ENCODE results near the gene ACOX3. TPM values are rescaled to one million over a fixed set of nuclear protein-coding genes. Genes with fewer than 3 reads are reported as not detected.

ACOX3 gene
- total RNA-seq, 4 donors from 2014 or later: 17.9 to 31.1 (median 22.5) TPM

DNA sequence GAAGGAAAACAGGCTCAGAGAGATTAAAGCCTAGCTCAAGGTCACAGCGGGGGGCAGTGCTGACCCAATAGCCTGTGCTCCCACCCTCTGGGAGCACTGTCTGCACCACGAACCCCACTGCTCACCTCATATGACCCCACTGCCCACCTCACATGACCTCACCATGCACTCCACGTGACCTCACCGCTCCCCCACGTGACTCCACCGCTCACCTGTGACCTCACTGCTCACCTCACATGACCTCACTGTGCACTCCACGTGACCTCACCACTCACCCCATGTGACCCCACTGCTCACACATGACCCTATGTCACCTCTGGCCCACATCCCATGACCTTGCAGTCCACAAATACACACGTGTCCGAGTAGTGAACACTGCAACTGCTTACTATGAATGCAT, 55.4 kb downstream of the ACOX3 start:
- TF ChIP-seq POLR2A (IDR thresholded peaks at IDR 0.05): no peak
- TF ChIP-seq, protein P1, sequence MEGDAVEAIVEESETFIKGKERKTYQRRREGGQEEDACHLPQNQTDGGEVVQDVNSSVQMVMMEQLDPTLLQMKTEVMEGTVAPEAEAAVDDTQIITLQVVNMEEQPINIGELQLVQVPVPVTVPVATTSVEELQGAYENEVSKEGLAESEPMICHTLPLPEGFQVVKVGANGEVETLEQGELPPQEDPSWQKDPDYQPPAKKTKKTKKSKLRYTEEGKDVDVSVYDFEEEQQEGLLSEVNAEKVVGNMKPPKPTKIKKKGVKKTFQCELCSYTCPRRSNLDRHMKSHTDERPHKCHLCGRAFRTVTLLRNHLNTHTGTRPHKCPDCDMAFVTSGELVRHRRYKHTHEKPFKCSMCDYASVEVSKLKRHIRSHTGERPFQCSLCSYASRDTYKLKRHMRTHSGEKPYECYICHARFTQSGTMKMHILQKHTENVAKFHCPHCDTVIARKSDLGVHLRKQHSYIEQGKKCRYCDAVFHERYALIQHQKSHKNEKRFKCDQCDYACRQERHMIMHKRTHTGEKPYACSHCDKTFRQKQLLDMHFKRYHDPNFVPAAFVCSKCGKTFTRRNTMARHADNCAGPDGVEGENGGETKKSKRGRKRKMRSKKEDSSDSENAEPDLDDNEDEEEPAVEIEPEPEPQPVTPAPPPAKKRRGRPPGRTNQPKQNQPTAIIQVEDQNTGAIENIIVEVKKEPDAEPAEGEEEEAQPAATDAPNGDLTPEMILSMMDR (IDR thresholded peaks at IDR 0.05): no peak
- Histone ChIP-seq H3K36me3 (no peaks in the 10 kb centered on the region), H3K4me3 (no peak overlapping the region), H3K4me1 (no peaks in the 10 kb centered on the region), H3K9me3 (no peaks in the 10 kb centered on the region), H3K27ac (no peak overlapping the region), H3K27me3 (no peaks in the 10 kb centered on the region)
- intact Hi-C loops (cut with DNase I; ENCODE audit: low total_unique reads): loop anchor here (10.0 kb wide), 1 partner anchor 370 kb away; no protein-coding TSS in a partner anchor
- DNase-seq: no peak

DNA sequence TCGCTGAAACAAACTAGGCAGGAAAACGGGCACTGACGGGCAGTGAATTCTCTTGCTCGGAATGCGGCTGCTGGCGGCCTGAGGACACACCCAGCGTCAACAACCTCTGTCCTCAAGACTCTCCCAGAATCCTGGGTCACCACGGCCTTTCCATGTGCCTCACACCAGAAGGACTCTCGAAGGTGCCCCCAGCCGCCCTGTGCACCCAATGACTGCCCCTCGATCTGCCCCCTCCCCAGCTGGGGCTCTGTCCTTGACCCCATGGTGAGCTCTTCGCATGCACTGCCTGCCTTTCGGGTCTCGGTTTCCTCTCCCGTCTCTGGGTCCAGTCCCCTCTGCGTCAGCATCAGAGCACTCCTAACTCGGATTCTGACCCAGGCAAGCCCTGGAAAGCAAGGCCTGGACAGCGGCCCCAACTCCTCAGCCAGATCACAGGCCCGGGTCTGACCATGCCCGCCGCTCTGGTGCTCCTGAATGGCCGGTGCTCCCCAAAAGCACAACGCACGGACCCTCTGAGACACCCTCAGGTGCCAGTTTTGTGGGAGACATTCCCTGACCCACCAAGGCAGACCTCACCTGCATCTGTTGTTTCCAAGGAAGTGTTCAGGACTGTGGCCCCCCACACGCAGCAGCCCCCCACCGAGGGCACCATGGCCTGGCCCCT, 56.0 kb downstream of the ACOX3 start:
- Histone ChIP-seq H3K27ac (no peak overlapping the region), H3K4me1 (no peaks in the 10 kb centered on the region), H3K4me3 (no peak overlapping the region), H3K36me3 (no peaks in the 10 kb centered on the region), H3K9me3 (no peaks in the 10 kb centered on the region), H3K27me3 (no peaks in the 10 kb centered on the region)
- intact Hi-C loops (cut with DNase I; ENCODE audit: low total_unique reads): loop anchor here (10.0 kb wide), 1 partner anchor 370 kb away; no protein-coding TSS in a partner anchor
- no peak for DNase-seq
- TF ChIP-seq, protein P1 (IDR thresholded peaks at IDR 0.05): no peak
- no peak for TF ChIP-seq POLR2A (IDR thresholded peaks at IDR 0.05)

DNA sequence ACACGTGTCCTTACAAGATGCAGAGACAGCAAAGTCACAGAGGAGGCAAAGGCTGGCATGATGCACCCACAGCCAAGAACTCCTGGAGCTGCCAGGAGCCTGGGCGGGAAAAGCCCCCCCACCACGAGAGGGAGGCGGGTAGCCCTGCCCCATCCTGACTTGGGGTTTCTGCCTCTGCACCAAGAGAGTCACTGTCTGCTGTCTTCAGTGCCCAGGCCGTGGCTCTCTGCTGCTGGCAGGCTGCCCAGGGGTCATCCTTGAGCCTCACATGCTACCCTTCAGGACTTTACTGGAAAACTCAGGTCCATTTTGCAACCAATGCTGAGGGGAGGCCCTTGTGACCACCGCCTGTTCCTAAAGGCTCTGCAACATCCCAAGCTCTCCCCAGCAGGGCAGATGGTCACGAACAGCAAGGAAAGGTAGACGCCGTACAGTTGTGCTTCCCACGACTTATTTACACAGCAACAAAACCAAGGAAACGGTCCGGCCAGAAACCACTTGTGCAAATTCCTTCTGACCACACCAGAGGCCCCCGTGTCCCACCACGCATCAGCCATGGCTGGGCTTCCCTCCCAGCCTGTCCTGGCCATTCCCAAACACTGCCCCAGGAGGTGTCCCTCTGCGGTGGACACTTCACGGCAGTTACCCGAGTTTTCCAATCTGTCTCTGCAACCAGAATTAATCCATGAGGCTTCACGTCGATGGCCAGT, 56.9 kb downstream of the ACOX3 start:
- Histone ChIP-seq H3K9me3 (no peaks in the 10 kb centered on the region), H3K36me3 (no peaks in the 10 kb centered on the region), H3K4me1 (no peaks in the 10 kb centered on the region), H3K4me3 (no peak overlapping the region), H3K27me3 (no peaks in the 10 kb centered on the region), H3K27ac (no peak overlapping the region)
- no peak for TF ChIP-seq POLR2A (IDR thresholded peaks at IDR 0.05)
- TF ChIP-seq, protein P1 (IDR thresholded peaks at IDR 0.05): no peak
- no peak for DNase-seq
- intact Hi-C loops (cut with DNase I; ENCODE audit: low total_unique reads): loop anchor here (10.0 kb wide), 1 partner anchor 369 kb away; no protein-coding TSS in a partner anchor

DNA sequence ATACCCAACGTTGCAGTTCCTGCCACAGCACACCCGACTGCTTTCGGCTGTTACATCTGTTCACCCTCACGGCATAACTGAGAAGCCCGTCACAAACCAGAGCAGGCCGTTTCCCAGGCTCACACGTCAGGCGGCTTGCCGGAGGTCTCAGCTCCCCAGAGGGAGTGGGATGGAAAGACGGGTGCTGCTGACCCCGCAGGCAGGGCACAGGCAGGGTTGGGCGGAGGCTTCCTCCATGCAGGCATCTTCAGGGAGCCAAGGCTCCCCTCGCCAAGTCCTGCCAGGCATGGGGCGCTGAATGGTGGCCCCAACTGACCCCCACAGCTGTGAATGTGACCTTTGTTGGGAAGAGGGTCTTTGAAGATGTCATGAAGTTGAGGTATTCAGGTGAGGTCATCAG, 57.5 kb downstream of the ACOX3 start:
- no peak for DNase-seq
- no peaks in the 10 kb centered on the region for H3K36me3 ChIP-seq
- intact Hi-C loops (cut with DNase I; ENCODE audit: low total_unique reads): loop anchor here (10.0 kb wide), 1 partner anchor 368 kb away; no protein-coding TSS in a partner anchor
- no peaks in the 10 kb centered on the region for H3K4me1 ChIP-seq
- H3K27me3 ChIP-seq: no peaks in the 10 kb centered on the region
- no peaks in the 10 kb centered on the region for H3K9me3 ChIP-seq
- TF ChIP-seq, protein P1 (IDR thresholded peaks at IDR 0.05): no peak
- TF ChIP-seq POLR2A (IDR thresholded peaks at IDR 0.05): no peak
- no peak overlapping the region for H3K27ac ChIP-seq
- no peak overlapping the region for H3K4me3 ChIP-seq
